ENCODE measurements around the gene AFDN. TPM values are rescaled to one million over a fixed set of nuclear protein-coding genes. Genes with fewer than 3 reads are reported as not detected.

AFDN gene
- total and polyA plus RNA-seq, 10 of the 15 experiments (the other 5 are each of a cell fraction or from before 2014, with no cell fraction given), result 5.7 to 68.2 (median 45.1) TPM

GRCh38 chr6:167856999-167857660 lies 30.4 kb downstream of the AFDN start (continued):
- TF ChIP-seq TBL1XR1 (IDR thresholded peaks at IDR 0.05; ENCODE audit: low read depth, low read length) (no peak), ZBED1 (IDR thresholded peaks at IDR 0.05; ENCODE audit: borderline replicate concordance) (no peak), NRF1 (conservative IDR thresholded peaks at IDR 0.05; ENCODE audit: low read depth, low read length) (no peak), MXI1 (IDR thresholded peaks at IDR 0.05; ENCODE audit: low read depth, low read length) (no peak), BCLAF1 (IDR thresholded peaks at IDR 0.05) (no peak), JUND (IDR thresholded peaks at IDR 0.05; ENCODE audit: low read depth, low read length) (no peak), FOS (IDR thresholded peaks at IDR 0.05; ENCODE audit: borderline replicate concordance, extremely low read depth, insufficient read length) (no peak), RB1 (IDR thresholded peaks at IDR 0.05; ENCODE audit: borderline replicate concordance) (no peak), IRF4 (IDR thresholded peaks at IDR 0.05; ENCODE audit: low read depth, low read length) (no peak), NBN (IDR thresholded peaks at IDR 0.05) (no peak), LARP7 (IDR thresholded peaks at IDR 0.05) (no peak), HDAC6 (IDR thresholded peaks at IDR 0.05; ENCODE audit: unreplicated experiment) (no peak), JUNB (IDR thresholded peaks at IDR 0.05) (peak; percentile 45), E4F1 (IDR thresholded peaks at IDR 0.05; ENCODE audit: borderline replicate concordance, partially characterized antibody) (no peak), BMI1 (IDR thresholded peaks at IDR 0.05; ENCODE audit: borderline replicate concordance) (no peak), SUPT20H (IDR thresholded peaks at IDR 0.05; ENCODE audit: borderline replicate concordance, control insufficient read depth, low read depth, low read length) (no peak), BCL3 (IDR thresholded peaks at IDR 0.05; ENCODE audit: borderline replicate concordance, insufficient read depth, low read depth, low read length, poor library complexity, severe bottlenecking) (no peak), NR2C2 (IDR thresholded peaks at IDR 0.05; ENCODE audit: borderline replicate concordance, control insufficient read depth, insufficient read length, low read depth) (no peak), SRF (IDR thresholded peaks at IDR 0.05; ENCODE audit: low read depth in 2 of 2, low read length in 2 of 2) (no peak)
- TF ChIP-seq, protein P1, sequence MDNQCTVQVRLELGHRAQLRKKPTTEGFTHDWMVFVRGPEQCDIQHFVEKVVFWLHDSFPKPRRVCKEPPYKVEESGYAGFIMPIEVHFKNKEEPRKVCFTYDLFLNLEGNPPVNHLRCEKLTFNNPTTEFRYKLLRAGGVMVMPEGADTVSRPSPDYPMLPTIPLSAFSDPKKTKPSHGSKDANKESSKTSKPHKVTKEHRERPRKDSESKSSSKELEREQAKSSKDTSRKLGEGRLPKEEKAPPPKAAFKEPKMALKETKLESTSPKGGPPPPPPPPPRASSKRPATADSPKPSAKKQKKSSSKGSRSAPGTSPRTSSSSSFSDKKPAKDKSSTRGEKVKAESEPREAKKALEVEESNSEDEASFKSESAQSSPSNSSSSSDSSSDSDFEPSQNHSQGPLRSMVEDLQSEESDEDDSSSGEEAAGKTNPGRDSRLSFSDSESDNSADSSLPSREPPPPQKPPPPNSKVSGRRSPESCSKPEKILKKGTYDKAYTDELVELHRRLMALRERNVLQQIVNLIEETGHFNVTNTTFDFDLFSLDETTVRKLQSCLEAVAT (IDR thresholded peaks at IDR 0.05), result no peak

Data from GM12878 (cell line).